ENCODE results near the gene PSMA1. TPM values are rescaled to one million over a fixed set of nuclear protein-coding genes. Genes with fewer than 3 reads are reported as not detected.
"Not testable (repeated sequence)": the region's sequence is repeated elsewhere in the genome, so short reads cannot be mapped to it uniquely, and the experiment has no call there.

The PSMA1 gene
- total RNA-seq, 1 experiment from 2014 or later = 275 TPM

DNA sequence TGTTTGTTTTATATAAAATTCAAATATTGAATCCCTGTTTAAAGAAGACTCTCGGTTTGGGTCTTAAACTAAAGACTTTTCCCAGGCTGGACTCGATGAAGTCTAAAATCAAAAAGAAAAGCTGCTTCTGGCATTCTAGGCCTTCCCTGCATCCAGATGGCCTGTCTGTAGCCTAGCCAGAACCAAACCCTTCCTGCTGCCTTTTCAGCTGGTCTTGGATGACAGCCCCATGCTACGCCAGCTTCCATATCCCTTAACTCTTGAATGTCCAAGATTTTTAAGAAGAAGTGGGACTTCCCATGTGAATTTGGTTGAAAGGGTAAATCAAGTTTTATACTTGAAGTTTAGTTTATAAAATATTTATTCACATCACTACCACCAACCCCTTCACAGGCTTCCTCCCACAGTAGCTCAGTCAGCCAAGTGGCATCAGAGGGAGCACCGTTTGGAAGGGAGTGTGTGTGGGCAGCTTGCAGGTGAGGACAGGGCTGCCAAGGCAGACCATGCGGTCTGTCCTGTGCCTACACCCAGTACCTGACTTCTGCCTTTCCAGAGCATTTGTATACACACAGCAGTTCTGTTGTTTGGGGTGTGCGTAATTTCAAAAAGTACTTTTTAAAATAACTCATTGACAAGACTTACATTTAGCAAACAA lies 18.2 kb upstream of the PSMA1 start:
- intact Hi-C loops (cut with micrococcal nuclease) = loop anchor here (5.0 kb wide), 3 partner anchors 104 to 369 kb away; partner anchors contain the start of gene PDE3B
- Histone ChIP-seq H3K9me3 (ENCODE audit: low read length) (no peaks in the 10 kb centered on the region), H3K9ac (ENCODE audit: low read length) (no peak overlapping the region), H3K36me3 (ENCODE audit: low read depth, low read length) (no peaks in the 10 kb centered on the region), H3K27me3 (ENCODE audit: low read length) (peaks cover 7% of the 10 kb centered on the region; the same call in 1 of the 2 replicates), H3K27ac (ENCODE audit: low read length) (no peak overlapping the region), H3K4me1 (ENCODE audit: insufficient read depth, low read length) (no peaks in the 10 kb centered on the region), H2AFZ (ENCODE audit: low read length) (no peak overlapping the region), H3F3A (ENCODE audit: low read length, unreplicated experiment) (no peaks in the 10 kb centered on the region), H3K9me2 (replicated peaks; ENCODE audit: low read length) (no peaks in the 10 kb centered on the region), H4K20me1 (ENCODE audit: low read length) (no peaks in the 10 kb centered on the region), H3K4me2 (ENCODE audit: low read length) (no peak overlapping the region), H3K4me3 (ENCODE audit: low read length) (no peak overlapping the region), H3K79me2 (ENCODE audit: low read length) (no peaks in the 10 kb centered on the region)
- BruUV-seq (replicated peaks) = no TSS peak
- CTCF ChIA-PET = no interaction called here
- no peak for ATAC-seq
- POLR2A ChIA-PET (ENCODE audit: unreplicated experiment) = no interaction called here
- TF ChIP-seq EZH2 (IDR thresholded peaks at IDR 0.05; ENCODE audit: low read length, unreplicated experiment) = no peak
- no peak for TF ChIP-seq EZH2phosphoT487 (IDR thresholded peaks at IDR 0.05; ENCODE audit: borderline replicate concordance, low read length)
- TF ChIP-seq, protein P1, sequence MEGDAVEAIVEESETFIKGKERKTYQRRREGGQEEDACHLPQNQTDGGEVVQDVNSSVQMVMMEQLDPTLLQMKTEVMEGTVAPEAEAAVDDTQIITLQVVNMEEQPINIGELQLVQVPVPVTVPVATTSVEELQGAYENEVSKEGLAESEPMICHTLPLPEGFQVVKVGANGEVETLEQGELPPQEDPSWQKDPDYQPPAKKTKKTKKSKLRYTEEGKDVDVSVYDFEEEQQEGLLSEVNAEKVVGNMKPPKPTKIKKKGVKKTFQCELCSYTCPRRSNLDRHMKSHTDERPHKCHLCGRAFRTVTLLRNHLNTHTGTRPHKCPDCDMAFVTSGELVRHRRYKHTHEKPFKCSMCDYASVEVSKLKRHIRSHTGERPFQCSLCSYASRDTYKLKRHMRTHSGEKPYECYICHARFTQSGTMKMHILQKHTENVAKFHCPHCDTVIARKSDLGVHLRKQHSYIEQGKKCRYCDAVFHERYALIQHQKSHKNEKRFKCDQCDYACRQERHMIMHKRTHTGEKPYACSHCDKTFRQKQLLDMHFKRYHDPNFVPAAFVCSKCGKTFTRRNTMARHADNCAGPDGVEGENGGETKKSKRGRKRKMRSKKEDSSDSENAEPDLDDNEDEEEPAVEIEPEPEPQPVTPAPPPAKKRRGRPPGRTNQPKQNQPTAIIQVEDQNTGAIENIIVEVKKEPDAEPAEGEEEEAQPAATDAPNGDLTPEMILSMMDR (conservative IDR thresholded peaks at IDR 0.05; ENCODE audit: low read depth, low read length) = no peak
- no peak for DNase-seq

DNA sequence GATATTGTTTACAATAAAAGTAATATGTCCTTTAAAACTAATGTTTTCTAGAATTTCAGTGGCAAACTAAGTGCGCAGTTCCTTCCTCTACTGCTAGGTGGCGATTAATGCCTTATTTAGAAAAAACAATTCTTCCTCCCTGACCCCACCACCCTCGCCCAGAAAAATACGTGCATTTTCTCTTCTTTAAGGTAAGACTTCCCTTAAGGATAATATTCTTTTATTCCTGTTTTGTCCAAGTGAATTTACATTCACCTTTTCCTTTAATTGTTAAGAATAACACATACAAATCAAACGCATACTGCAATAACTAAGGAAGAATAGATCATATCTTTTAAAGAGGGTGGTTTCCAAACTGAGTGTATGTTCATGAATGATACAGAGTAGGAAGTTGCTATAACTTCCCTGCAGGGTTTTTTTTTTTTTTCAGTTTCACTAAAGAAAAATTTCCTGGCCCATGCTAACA lies 17.0 kb upstream of the PSMA1 start:
- H3K9ac ChIP-seq (ENCODE audit: low read length) = no peak overlapping the region
- ChIA-PET CTCF (no interaction called here), POLR2A (ENCODE audit: unreplicated experiment) (no interaction called here)
- peak; percentile 31; the same call in 1 of the 2 replicates for ATAC-seq
- H3K79me2 ChIP-seq (ENCODE audit: low read length) = no peaks in the 10 kb centered on the region
- peaks cover 7% of the 10 kb centered on the region; the same call in 1 of the 2 replicates for H3K27me3 ChIP-seq (ENCODE audit: low read length)
- no peaks in the 10 kb centered on the region for H3K4me1 ChIP-seq (ENCODE audit: insufficient read depth, low read length)
- H3K9me3 ChIP-seq (ENCODE audit: low read length) = no peaks in the 10 kb centered on the region
- H4K20me1 ChIP-seq (ENCODE audit: low read length) = no peaks in the 10 kb centered on the region
- BruUV-seq (replicated peaks) = no TSS peak
- intact Hi-C loops (cut with micrococcal nuclease) = loop anchor here (5.0 kb wide), 3 partner anchors 105 to 370 kb away; partner anchors contain the start of gene PDE3B
- TF ChIP-seq, protein P1 (conservative IDR thresholded peaks at IDR 0.05; ENCODE audit: low read depth, low read length) = peak; percentile 80
- no peak for TF ChIP-seq EZH2 (IDR thresholded peaks at IDR 0.05; ENCODE audit: low read length, unreplicated experiment)
- no peaks in the 10 kb centered on the region for H3K9me2 ChIP-seq (replicated peaks; ENCODE audit: low read length)
- H3K27ac ChIP-seq (ENCODE audit: low read length) = no peak overlapping the region
- peak overlapping the region; percentile 32; the same call in 1 of the 2 replicates for H3K4me2 ChIP-seq (ENCODE audit: low read length)
- no peaks in the 10 kb centered on the region for H3K36me3 ChIP-seq (ENCODE audit: low read depth, low read length)
- no peak overlapping the region for H3K4me3 ChIP-seq (ENCODE audit: low read length)
- H2AFZ ChIP-seq (ENCODE audit: low read length) = peak overlapping the region; percentile 75
- H3F3A ChIP-seq (ENCODE audit: low read length, unreplicated experiment) = no peaks in the 10 kb centered on the region
- DNase-seq = peak; percentile 55

DNA sequence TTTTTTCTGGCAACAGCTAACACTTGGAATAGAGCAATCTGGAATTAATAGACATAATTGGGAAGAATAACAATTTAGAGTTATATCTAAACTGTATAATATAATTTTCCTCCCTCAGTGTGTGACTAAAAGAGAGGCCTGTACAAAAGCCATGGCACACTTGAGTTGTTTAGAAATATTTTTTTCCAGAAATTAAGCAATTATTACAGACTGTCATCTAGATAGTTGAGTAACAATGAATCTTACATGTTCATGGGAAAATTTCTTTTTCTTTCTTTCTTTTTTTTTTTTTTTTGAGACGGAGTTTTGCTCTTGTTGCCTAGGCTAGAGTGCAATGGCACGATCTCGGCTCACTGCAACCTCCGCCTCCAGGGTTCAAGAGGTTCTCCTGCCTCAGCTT lies 15.0 kb upstream of the PSMA1 start:
- H3K79me2 ChIP-seq (ENCODE audit: low read length); POLR2A ChIA-PET (ENCODE audit: unreplicated experiment); BruUV-seq (replicated peaks); H3F3A ChIP-seq (ENCODE audit: low read length, unreplicated experiment); H3K4me2 ChIP-seq (ENCODE audit: low read length); H3K4me1 ChIP-seq (ENCODE audit: insufficient read depth, low read length); H3K9me2 ChIP-seq (replicated peaks; ENCODE audit: low read length); H2AFZ ChIP-seq (ENCODE audit: low read length); H3K36me3 ChIP-seq (ENCODE audit: low read depth, low read length); H3K9ac ChIP-seq (ENCODE audit: low read length); CTCF ChIA-PET; ATAC-seq; H3K4me3 ChIP-seq (ENCODE audit: low read length); H4K20me1 ChIP-seq (ENCODE audit: low read length); H3K9me3 ChIP-seq (ENCODE audit: low read length); H3K27me3 ChIP-seq (ENCODE audit: low read length); H3K27ac ChIP-seq (ENCODE audit: low read length); DNase-seq: not testable (repeated sequence)
- intact Hi-C loops (cut with micrococcal nuclease) = loop anchor here (5.0 kb wide), 3 partner anchors 107 to 372 kb away; partner anchors contain the start of gene PDE3B

All from PC-3 (cell line).